ENCODE data around the gene ENPP7.

ENPP7 gene

GRCh38 chr17:79733692-79734070, 2.9 kb downstream of the ENPP7 start:
- DNase-seq: no peak

DNA sequence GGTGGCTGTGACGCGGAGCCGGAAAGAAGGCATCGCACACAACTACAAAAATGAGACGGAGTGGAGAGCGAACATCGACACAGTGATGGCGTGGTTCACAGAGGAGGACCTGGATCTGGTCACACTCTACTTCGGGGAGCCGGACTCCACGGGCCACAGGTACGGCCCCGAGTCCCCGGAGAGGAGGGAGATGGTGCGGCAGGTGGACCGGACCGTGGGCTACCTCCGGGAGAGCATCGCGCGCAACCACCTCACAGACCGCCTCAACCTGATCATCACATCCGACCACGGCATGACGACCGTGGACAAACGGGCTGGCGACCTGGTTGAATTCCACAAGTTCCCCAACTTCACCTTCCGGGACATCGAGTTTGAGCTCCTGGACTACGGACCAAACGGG, 4.4 kb downstream of the ENPP7 start:
- DNase-seq: no peak

GRCh38 chr17:79737046-79737921, 6.5 kb downstream of the ENPP7 start:
- no peak for DNase-seq

DNA sequence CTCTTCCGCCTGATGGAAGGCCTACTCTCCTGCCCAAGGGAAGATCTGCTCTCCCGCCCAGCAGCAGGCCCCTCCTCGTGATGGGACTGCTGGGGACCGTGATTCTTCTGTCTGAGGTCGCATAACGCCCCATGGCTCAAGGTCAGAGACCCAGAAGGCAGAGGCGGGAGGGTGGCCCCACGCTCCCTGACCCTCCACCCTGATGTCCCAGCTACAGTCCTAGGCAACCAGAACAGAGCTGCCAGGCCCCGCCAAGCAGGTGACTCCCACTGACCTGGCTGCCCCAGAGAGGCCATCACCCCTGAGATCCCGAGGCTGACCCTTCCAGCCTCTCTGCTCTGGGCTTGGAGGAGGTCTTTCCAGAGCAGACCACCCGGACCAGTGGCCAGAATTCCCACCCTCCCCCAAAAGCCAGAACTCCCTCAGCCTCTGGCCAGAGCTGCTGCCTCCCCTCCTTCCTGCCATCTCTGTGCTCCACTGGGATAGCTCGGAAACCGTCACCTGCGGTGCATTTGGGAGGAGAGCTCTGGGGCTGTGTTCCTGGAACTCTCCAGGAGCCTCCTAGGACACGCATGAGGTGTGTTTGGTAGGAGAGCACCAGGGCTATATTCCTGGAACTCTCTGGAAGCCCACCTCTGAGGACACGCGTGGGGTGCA, 7.3 kb downstream of the ENPP7 start:
- no peak for DNase-seq

DNA sequence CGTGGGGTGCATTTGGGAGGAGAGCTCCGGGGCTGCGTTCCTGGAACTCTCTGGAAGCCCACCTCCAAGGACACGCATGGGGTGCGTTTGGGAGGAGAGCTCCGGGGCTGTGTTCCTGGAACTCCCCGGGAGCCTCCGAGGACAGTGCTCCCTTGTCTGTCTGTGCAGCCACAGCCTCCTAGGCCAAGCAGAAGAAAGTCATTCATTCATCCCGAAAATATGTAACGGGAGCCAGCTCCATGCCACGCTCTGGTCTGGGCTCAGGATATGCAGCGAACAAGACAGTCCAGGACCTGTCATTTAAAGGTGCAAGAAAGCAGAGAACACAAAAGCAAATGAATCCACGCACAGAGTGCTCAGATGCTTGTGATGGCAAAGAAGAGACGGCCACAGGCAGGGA, 7.9 kb downstream of the ENPP7 start:
- DNase-seq: no peak

GRCh38 chr17:79739148-79740062, 8.7 kb downstream of the ENPP7 start:
- no peak for DNase-seq

DNA sequence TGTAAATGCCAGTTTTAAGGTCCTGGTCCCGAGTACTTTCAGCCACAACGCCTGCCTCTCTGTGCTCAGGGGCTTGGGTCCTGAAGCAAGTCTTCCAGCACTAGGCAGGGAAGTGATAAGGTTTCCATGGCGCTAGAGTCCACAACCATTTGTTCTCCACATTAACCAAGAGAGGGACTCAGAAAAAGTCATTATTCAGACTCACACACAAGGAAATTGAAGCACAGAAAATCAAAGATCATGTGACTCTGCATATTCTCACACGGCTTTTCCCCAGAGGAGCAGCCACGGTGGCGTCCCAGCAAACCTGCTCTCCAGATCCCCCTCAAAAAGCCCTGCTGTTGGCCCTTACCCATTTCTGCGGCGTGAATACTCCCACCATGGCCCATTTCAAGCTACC, 9.7 kb downstream of the ENPP7 start:
- peak; percentile 25 for DNase-seq

DNA sequence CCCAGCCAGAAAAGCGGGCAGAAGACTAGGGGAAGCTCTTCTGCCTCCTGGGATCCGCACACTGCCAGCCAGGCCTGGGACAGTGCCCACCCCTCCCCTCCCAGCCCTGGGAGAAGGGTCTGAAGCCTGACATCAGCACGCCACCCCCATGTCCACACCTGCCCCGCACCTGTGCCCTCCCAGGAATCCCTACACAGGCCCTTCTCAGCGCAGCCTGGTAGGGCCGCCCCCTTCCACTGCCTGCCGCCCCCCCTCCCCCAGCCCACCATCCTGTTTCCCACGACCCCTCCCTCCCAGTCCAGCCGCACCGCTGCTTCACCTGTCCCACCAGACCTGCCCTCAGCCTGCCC, 10.6 kb downstream of the ENPP7 start:
- no peak for DNase-seq

GRCh38 chr17:79741751-79742588, 11.2 kb downstream of the ENPP7 start:
- peak; percentile 64 for DNase-seq

DNA sequence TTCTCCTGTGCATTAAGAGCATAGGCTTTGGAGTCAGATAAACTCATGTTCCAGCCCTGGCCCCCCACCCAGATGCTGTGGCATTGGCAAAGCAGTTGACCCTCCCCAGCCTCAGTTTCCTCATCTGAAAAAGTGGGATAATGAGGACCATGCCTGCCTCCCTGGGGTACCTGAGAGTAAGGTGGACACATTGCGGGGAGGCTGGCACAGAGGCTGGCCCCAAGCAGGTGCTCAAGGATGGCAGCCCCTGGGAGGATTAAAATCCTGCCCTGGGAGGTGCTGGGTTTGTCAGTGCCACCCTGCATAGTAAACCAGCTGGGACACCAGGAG, 11.8 kb downstream of the ENPP7 start:
- no peak for DNase-seq

DNA sequence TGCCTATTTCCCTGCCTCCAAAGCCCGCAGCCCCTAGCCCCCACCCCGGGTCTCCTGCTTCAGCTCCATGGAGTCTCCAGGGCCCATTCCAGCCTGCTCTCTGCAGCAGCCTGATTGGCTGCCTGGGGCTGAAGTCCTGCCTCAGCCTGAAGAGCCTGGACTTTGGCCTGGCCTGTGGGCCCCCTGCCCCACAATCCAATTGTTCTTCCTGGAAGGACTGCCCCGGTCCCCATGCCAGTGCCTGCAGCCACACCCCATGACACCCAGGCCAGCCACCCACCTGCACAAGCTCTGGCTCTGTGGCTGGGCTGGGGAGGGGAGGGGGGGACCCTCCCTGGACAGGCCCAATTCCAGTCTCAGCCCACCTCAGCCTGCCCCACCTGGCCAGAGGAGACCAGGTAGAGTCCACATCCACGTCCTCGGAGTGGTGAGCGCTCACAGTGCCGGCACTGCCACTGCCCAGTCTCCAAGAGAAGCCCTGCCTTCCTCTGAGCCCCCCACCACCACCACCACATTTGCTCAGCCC, 12.3 kb downstream of the ENPP7 start:
- DNase-seq: no peak

DNA sequence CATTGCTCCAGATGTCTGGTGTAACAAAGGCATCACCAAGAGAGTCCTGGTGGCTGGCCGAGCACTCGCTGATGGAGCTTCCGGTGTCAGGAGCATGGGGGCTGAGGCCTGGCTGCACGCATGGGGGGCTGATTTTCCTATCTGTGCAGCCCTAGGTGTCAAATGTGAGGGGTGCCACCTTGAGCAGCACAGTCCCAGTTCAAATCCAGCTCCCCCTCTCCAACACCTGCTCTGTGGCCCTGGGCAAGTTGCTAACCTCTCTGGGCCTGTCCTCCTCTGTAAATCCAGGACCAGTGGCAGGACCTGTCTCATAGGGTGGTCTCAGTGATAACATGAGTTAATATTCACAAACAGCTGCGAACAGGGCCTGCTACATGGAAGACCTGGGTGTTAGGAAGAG, 12.9 kb downstream of the ENPP7 start:
- no peak for DNase-seq

DNA sequence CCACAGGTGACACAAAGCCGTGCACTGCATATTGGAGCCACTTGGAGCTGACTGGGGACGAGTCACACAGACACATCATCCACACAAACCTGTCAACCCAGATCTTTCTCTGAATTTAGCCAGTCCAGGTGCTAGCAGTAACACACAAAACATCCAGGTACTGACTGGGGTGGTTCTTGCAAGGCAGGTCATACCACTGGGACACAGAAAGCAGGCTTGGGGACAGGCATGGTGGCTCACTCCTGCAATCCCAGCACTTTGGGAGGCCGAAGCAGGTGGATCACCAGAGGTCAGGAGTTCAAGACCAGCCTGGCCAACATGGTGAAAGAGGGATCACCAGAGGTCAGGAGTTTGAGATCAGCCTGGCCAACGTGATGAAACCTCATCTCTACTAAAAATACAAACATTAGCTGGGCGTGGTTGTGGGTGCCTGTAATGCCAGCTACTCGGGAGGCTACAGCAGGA, 14.9 kb downstream of the ENPP7 start:
- no peak for DNase-seq

DNA sequence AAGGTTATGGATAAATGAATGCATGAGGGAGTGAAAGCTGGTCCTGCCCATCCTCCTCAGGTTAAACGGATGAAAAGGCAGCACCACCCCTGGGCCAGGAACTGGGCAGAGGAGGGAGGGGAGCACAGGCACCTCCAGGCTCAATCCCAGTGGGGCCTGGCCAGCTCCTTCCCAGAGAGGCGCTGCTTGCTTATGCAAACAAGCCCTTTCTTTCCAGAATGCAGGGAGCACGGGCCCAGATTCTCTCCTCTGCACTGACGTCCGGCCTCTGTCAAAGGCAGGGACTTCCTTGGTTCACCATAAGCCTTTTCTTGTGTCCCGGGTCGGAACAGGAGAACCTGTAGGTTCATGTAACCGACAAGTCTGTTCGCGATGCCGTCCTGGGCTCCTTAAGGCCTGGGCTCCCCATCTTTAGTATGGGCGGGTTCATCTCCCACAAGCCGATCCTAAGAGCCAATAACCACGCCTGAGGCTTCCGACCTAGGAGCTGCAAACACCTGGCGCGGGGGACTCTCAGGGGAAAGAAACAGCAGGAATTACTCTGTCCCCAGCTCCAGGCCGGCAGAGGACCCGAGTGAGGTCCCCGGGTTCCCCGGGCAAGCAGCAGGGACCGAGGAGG, 16.3 kb downstream of the ENPP7 start:
- DNase-seq: peak; percentile 30

DNA sequence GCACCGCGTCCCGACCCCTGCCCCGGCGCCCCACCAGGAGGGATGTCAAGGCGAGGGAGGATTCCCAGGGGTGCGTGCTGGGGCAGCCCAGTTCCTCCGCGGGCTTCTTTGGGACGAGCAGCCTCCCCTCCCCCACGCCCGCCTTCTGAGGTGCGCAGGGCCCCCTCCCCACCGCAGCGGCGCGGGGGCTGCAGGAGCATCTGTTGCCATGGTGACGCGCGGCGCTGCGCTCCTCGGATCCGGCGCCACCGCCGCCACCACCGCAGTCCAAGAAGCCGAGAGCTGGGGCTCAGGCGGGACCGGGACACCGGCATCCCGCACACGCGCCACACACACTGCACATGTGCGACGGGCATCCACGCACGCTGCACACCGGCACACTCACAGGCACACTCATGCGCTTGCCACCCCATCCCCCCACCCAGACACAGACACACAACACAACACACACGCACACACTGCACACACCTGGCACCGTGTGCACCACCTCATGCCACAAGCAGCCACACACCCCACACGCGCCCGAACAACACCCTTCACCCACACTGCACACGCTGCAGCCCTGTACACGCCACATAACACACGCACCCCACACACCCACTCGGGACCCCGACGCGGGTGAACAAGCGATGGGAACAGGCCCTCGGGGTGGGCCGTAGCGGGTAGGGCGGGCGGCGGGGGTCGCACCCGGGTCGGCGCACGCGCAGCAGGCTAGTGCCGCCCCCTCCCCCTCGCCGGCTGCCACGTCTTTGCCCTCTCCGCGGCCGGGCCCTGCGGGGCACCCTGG, 17.0 kb downstream of the ENPP7 start:
- no peak for DNase-seq

- no peak for DNase-seq
These were observed 17.8 kb downstream of the ENPP7 start for GRCh38 chr17:79748295-79749099.

GRCh38 chr17:79749156-79749815, 18.5 kb downstream of the ENPP7 start:
- no peak for DNase-seq

GRCh38 chr17:79749958-79750357, 19.2 kb downstream of the ENPP7 start:
- no peak for DNase-seq

All from NCI-H526 treated with DMSO at 0.1 percent for 48 hours (cell line).